ENCODE measurements around the gene MEX3B.
"Not testable (repeated sequence)": the region's sequence is repeated elsewhere in the genome, so short reads cannot be mapped to it uniquely, and the experiment has no call there.

MEX3B gene

DNA sequence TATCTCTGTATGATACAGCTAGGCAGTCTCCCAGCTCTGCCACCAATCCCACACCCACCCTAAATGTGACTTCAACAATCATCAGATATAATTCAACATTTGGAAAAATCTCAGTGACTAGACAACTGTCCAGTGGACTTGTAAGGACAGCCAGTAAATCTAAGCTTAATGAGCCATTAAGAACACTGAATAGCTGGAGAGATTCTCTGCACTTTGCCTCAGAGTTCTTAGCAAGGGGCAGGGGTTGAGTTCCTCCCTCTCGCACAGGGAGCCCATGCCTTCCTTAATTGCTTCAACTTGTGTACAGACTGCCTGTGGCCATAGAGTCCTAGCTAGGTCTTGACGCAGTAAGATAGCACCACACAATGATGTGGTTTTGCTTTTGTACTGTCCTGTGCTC is 15.6 kb downstream of the MEX3B start:
- no peak overlapping the region for H3K4me3 ChIP-seq (replicated peaks; ENCODE audit: low read depth, low read length)
- DNase-seq (ENCODE audit: low read depth) = no peak
- no peak for TF ChIP-seq CTCF (IDR thresholded peaks at IDR 0.05; ENCODE audit: low read length, missing control alignments)

GRCh38 chr15:82028163-82028562 is 17.7 kb downstream of the MEX3B start:
- not testable (repeated sequence) for DNase-seq (ENCODE audit: low read depth); H3K4me3 ChIP-seq (replicated peaks; ENCODE audit: low read depth, low read length)

- DNase-seq (ENCODE audit: low read depth) = peak; percentile 64
- no peak overlapping the region for H3K4me3 ChIP-seq (replicated peaks; ENCODE audit: low read depth, low read length)
- no peak for TF ChIP-seq CTCF (IDR thresholded peaks at IDR 0.05; ENCODE audit: low read length, missing control alignments)
Observed at GRCh38 chr15:82021992-82022391, 23.8 kb downstream of the MEX3B start.

GRCh38 chr15:82020625-82021394 is 25.0 kb downstream of the MEX3B start:
- DNase-seq (ENCODE audit: low read depth) = no peak
- TF ChIP-seq CTCF (IDR thresholded peaks at IDR 0.05; ENCODE audit: low read length, missing control alignments) = no peak
- H3K4me3 ChIP-seq (replicated peaks; ENCODE audit: low read depth, low read length) = no peak overlapping the region

DNA sequence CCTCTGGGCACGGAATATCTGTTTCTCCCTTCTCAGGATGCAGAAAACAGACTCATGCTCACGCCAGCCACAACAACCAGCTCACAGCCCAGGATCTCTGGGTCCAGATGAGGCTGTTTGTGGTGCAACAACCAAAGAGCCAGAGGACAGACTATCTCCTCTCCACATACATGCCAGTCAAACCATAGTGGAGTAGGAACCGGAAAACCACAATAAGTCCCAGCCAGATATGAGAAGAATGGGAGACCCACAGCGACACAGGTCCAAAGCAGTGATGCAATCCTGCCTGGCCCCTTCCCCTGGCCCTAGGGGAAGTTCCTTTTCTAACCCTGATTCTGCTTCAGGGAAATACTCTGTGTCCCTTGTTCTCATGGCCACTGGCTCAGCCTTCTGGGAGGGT is 27.6 kb downstream of the MEX3B start:
- H3K4me3 ChIP-seq (replicated peaks; ENCODE audit: low read depth, low read length) = no peak overlapping the region
- no peak for TF ChIP-seq CTCF (IDR thresholded peaks at IDR 0.05; ENCODE audit: low read length, missing control alignments)
- peak; percentile 9 for DNase-seq (ENCODE audit: low read depth)

DNA sequence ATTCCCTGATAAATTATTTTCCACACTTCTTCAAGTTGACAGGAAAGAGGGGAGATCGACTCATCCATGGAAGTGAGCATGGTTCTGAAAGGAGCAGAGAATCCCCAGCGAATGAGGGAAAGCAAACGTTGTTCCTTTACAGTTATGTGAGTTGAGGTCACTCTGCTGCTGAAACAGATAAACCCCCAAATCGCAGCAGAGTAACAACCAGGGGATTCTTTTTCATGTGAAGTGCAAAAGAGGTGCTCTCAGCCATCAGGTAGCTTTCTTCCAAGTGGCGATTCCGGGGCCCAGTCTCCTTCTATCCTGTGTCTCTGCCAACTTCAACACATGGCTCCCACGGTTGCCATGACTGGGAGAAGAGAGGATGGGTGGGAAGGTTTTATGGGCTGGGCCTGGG is 28.2 kb downstream of the MEX3B start:
- TF ChIP-seq CTCF (IDR thresholded peaks at IDR 0.05; ENCODE audit: low read length, missing control alignments) = no peak
- DNase-seq (ENCODE audit: low read depth) = no peak
- no peak overlapping the region for H3K4me3 ChIP-seq (replicated peaks; ENCODE audit: low read depth, low read length)

DNA sequence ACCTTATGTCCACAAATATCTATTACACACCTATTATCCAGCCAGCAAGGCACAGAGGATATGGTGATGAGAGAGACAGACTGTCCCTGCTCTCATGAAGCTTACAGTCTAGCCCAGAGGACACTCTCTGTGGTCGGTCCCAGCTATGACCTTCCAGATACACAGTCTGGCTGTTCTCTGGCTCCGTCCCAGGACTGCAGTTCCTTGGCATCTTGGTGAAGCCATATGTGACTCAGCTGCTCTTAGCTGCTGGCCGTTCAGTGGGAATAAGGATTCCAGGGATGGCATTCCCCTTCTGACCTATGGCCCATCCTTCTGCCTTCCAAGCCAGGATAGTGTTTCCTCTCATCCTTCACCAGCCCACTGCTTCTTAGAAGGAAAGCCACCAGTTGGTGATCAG is 30.8 kb downstream of the MEX3B start:
- TF ChIP-seq CTCF (IDR thresholded peaks at IDR 0.05; ENCODE audit: low read length, missing control alignments) = no peak
- no peak overlapping the region for H3K4me3 ChIP-seq (replicated peaks; ENCODE audit: low read depth, low read length)
- DNase-seq (ENCODE audit: low read depth) = no peak
